Fibroblast of pulmonary artery (primary cell): ENCODE data around the gene F3.

Source experiments
- DNase-seq: peaks from one replicate; pipeline ENCODE4 v3.0.0-alpha.2; 2010; ENCODE audit warnings: low read depth
- H3K4me3 ChIP-seq: replicated peaks from 2 replicates; pipeline ENCODE4 v1.5.1; 2011; ENCODE audit warnings: low read depth, mild to moderate bottlenecking, control low read depth, low read length, moderate library complexity
- CTCF ChIP-seq: IDR thresholded peaks from 2 replicates; pipeline ENCODE4 v1.5.1; 2011; ENCODE audit warnings: mild to moderate bottlenecking, control low read depth, low read length, inconsistent platforms; ENCODE audit errors: missing control alignments

The F3 gene

GRCh38 chr1:94543001-94543400 lies 1.4 kb upstream of the F3 start:
- peak overlapping the region; percentile 11 for H3K4me3 ChIP-seq
- DNase-seq: no peak

GRCh38 chr1:94542088-94542870 lies 720 bp upstream of the F3 start:
- TF ChIP-seq CTCF: no peak
- DNase-seq: peak; percentile 51

More at GRCh38 chr1:94543001-94543400, 1.4 kb upstream of the F3 start:
- no peak for TF ChIP-seq CTCF

GRCh38 chr1:94540440-94541245 lies 916 bp downstream of the F3 start:
- H3K4me3 ChIP-seq: peak overlapping the region; percentile 67
- no peak for TF ChIP-seq CTCF
- no peak for DNase-seq

More at GRCh38 chr1:94542088-94542870, 720 bp upstream of the F3 start:
- peak overlapping the region; percentile 67 for H3K4me3 ChIP-seq

- TF ChIP-seq CTCF: no peak
- peak overlapping the region; percentile 67 for H3K4me3 ChIP-seq
- no peak for DNase-seq
These were observed 2.1 kb downstream of the F3 start for GRCh38 chr1:94539496-94539895.

GRCh38 chr1:94538243-94538827 lies 3.2 kb downstream of the F3 start:
- H3K4me3 ChIP-seq: peak overlapping the region; percentile 10
- TF ChIP-seq CTCF: peak; percentile 11
- DNase-seq: no peak

- no peak for DNase-seq
- TF ChIP-seq CTCF: no peak
- no peak overlapping the region for H3K4me3 ChIP-seq
These were observed 4.3 kb downstream of the F3 start for GRCh38 chr1:94537254-94537653.
